HUDEP-2 (cell line): ENCODE data around the gene LRRC15.

Experiments
- DNase-seq, 76 experiments: peaks; one replicate each; lab custom pipeline; 2025; ENCODE audit not compliant: unreplicated experiment in 76 of 76; lab: John Stamatoyannopoulos, UW

Gene LRRC15

GRCh38 chr3:194386648-194387047 lies 17.1 kb upstream of the LRRC15 start:
- DNase-seq, result no peak

GRCh38 chr3:194386066-194386465 lies 16.5 kb upstream of the LRRC15 start:
- no peak for DNase-seq

GRCh38 chr3:194384569-194385001 lies 15.0 kb upstream of the LRRC15 start:
- no peak for DNase-seq

GRCh38 chr3:194384156-194384555 lies 14.6 kb upstream of the LRRC15 start:
- DNase-seq, result no peak

- no peak for DNase-seq
Observed at GRCh38 chr3:194383276-194383940, 13.9 kb upstream of the LRRC15 start.

GRCh38 chr3:194382892-194383223 lies 13.3 kb upstream of the LRRC15 start:
- DNase-seq, result no peak

GRCh38 chr3:194382196-194382891 lies 12.8 kb upstream of the LRRC15 start:
- DNase-seq, result no peak

GRCh38 chr3:194381460-194381875 lies 11.9 kb upstream of the LRRC15 start:
- no peak for DNase-seq

- no peak for DNase-seq
Observed at GRCh38 chr3:194380326-194380725, 10.8 kb upstream of the LRRC15 start.

- no peak for DNase-seq
Observed at GRCh38 chr3:194379651-194380050, 10.1 kb upstream of the LRRC15 start.

- no peak for DNase-seq
Observed at GRCh38 chr3:194379231-194379630, 9.7 kb upstream of the LRRC15 start.

- DNase-seq, result no peak
Observed at GRCh38 chr3:194377708-194378107, 8.2 kb upstream of the LRRC15 start.

GRCh38 chr3:194376241-194376560 lies 6.7 kb upstream of the LRRC15 start:
- no peak for DNase-seq

GRCh38 chr3:194375473-194376240 lies 6.1 kb upstream of the LRRC15 start:
- no peak for DNase-seq

- no peak for DNase-seq
Observed at GRCh38 chr3:194374935-194375334, 5.4 kb upstream of the LRRC15 start.

GRCh38 chr3:194373899-194374298 lies 4.4 kb upstream of the LRRC15 start:
- no peak for DNase-seq

- DNase-seq, result no peak
Observed at GRCh38 chr3:194373028-194373427, 3.5 kb upstream of the LRRC15 start.

GRCh38 chr3:194370753-194371152 lies 1.2 kb upstream of the LRRC15 start:
- no peak for DNase-seq

GRCh38 chr3:194368918-194369317 lies 625 bp downstream of the LRRC15 start:
- DNase-seq, result no peak

- no peak for DNase-seq
Observed at GRCh38 chr3:194367992-194368841, 1.3 kb downstream of the LRRC15 start.

GRCh38 chr3:194365978-194366490 lies 3.5 kb downstream of the LRRC15 start:
- no peak for DNase-seq
